ENCODE measurements around the gene PIN1.
"Not testable (repeated sequence)": the region's sequence is repeated elsewhere in the genome, so short reads cannot be mapped to it uniquely, and the experiment has no call there.

PIN1 gene

GRCh38 chr19:9819596-9819909 lies 15.6 kb upstream of the PIN1 start:
- in situ Hi-C loops (cut with HindIII; ENCODE audit: low sequenced_read_pairs): no loop called here
- TF ChIP-seq CTCF (IDR thresholded peaks at IDR 0.05; ENCODE audit: low read depth, low read length): no peak

GRCh38 chr19:9820034-9820433 lies 15.1 kb upstream of the PIN1 start:
- H3K4me3 ChIP-seq (ENCODE audit: low read depth, low read length); DNase-seq (ENCODE audit: low read depth, low spot score); in situ Hi-C loops (cut with HindIII; ENCODE audit: low sequenced_read_pairs): not testable (repeated sequence)

More at GRCh38 chr19:9819596-9819909, 15.6 kb upstream of the PIN1 start:
- H3K4me3 ChIP-seq (ENCODE audit: low read depth, low read length): peak overlapping the region; percentile 24
- DNase-seq (ENCODE audit: low read depth, low spot score): no peak

- no peak overlapping the region for H3K4me3 ChIP-seq (ENCODE audit: low read depth, low read length)
- in situ Hi-C loops (cut with HindIII; ENCODE audit: low sequenced_read_pairs): no loop called here
- TF ChIP-seq CTCF (IDR thresholded peaks at IDR 0.05; ENCODE audit: low read depth, low read length): no peak
- DNase-seq (ENCODE audit: low read depth, low spot score): no peak
Measured at GRCh38 chr19:9823816-9824215, 11.3 kb upstream of the PIN1 start.

- H3K4me3 ChIP-seq (ENCODE audit: low read depth, low read length): peak within 1 kb of the TSS; percentile 93
- peak; percentile 83 for DNase-seq (ENCODE audit: low read depth, low spot score)
- no peak for TF ChIP-seq CTCF (IDR thresholded peaks at IDR 0.05; ENCODE audit: low read depth, low read length)
- in situ Hi-C loops (cut with HindIII; ENCODE audit: low sequenced_read_pairs): no loop called here
Measured at GRCh38 chr19:9827289-9828238, 7.6 kb upstream of the PIN1 start, which contains the start of gene UBL5. Gene UBL5, plus strand, starts transcription at chr19:9827918. Its CDS starts 420 bp downstream, at chr19:9828338.

GRCh38 chr19:9828551-9829063 lies 6.5 kb upstream of the PIN1 start:
- DNase-seq (ENCODE audit: low read depth, low spot score): no peak
- H3K4me3 ChIP-seq (ENCODE audit: low read depth, low read length): peak overlapping the region; percentile 93
- in situ Hi-C loops (cut with HindIII; ENCODE audit: low sequenced_read_pairs): no loop called here
- no peak for TF ChIP-seq CTCF (IDR thresholded peaks at IDR 0.05; ENCODE audit: low read depth, low read length)

- DNase-seq (ENCODE audit: low read depth, low spot score): no peak
- H3K4me3 ChIP-seq (ENCODE audit: low read depth, low read length): peak overlapping the region; percentile 73
- no peak for TF ChIP-seq CTCF (IDR thresholded peaks at IDR 0.05; ENCODE audit: low read depth, low read length)
- in situ Hi-C loops (cut with HindIII; ENCODE audit: low sequenced_read_pairs): no loop called here
Measured at GRCh38 chr19:9834307-9834725, 802 bp upstream of the PIN1 start.

GRCh38 chr19:9835507-9835949 lies 410 bp downstream of the PIN1 start:
- in situ Hi-C loops (cut with HindIII; ENCODE audit: low sequenced_read_pairs): no loop called here

More at GRCh38 chr19:9835507-9835949, 410 bp downstream of the PIN1 start:
- DNase-seq (ENCODE audit: low read depth, low spot score): no peak
- peak overlapping the region; percentile 86 for H3K4me3 ChIP-seq (ENCODE audit: low read depth, low read length)
- no peak for TF ChIP-seq CTCF (IDR thresholded peaks at IDR 0.05; ENCODE audit: low read depth, low read length)

Data from astrocyte of the spinal cord (primary cell).